ENCODE data around the gene DLEC1.
"Not testable (repeated sequence)": the region's sequence is repeated elsewhere in the genome, so short reads cannot be mapped to it uniquely, and the experiment has no call there.

The DLEC1 gene

DNA sequence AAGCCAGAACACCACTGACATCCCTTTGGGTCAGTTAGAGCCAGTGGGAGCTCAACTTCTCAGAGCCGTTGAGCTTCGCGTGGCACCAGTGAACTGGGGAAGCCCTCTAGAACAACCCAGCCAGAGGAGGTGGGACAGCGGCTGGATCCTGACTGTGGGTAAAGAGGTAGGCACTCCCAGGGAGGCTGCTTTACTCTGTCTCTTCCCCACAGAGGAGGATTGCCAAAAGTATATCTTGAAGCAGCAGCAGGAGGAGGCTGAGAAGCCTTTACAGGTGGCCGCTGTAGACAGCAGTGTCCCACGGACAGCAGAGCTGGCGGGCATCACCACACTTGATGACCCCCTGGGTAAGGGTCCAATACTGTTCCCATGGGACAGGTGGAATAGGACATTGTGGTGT is 100.6 kb downstream of the DLEC1 start:
- no peak for DNase-seq (ENCODE audit: low read depth)

DNA sequence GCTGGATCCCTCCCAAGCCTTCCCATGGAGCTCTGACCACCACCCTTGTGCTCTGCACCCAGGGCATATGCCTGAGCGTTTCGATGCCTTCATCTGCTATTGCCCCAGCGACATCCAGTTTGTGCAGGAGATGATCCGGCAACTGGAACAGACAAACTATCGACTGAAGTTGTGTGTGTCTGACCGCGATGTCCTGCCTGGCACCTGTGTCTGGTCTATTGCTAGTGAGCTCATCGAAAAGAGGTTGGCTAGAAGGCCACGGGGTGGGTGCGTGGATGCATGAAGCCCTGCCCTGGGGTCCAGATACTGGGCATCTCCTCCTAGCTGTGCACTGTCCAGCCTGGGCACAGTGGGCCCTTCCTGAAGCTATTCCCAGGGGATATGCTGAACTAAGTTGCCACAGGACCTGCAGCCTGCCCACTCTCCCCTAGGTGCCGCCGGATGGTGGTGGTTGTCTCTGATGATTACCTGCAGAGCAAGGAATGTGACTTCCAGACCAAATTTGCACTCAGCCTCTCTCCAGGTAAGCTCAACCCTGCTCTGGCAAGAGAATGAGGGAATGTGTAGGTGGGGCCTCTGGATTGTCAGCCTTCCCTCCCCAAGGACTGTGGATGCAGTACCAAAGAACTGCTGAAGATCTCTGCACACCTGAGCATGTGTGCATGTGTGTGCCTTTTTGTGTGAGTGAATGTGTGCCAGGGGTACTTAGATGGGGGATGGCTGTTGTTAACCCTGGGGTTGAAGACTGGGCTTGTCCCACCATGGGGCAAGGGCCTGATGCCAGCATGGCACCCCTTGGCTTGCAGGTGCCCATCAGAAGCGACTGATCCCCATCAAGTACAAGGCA is 101.5 kb downstream of the DLEC1 start:
- no peak for DNase-seq (ENCODE audit: low read depth)

DNA sequence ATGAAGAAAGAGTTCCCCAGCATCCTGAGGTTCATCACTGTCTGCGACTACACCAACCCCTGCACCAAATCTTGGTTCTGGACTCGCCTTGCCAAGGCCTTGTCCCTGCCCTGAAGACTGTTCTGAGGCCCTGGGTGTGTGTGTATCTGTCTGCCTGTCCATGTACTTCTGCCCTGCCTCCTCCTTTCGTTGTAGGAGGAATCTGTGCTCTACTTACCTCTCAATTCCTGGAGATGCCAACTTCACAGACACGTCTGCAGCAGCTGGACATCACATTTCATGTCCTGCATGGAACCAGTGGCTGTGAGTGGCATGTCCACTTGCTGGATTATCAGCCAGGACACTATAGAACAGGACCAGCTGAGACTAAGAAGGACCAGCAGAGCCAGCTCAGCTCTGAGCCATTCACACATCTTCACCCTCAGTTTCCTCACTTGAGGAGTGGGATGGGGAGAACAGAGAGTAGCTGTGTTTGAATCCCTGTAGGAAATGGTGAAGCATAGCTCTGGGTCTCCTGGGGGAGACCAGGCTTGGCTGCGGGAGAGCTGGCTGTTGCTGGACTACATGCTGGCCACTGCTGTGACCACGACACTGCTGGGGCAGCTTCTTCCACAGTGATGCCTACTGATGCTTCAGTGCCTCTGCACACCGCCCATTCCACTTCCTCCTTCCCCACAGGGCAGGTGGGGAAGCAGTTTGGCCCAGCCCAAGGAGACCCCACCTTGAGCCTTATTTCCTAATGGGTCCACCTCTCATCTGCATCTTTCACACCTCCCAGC is 102.4 kb downstream of the DLEC1 start:
- no peak for DNase-seq (ENCODE audit: low read depth)

DNA sequence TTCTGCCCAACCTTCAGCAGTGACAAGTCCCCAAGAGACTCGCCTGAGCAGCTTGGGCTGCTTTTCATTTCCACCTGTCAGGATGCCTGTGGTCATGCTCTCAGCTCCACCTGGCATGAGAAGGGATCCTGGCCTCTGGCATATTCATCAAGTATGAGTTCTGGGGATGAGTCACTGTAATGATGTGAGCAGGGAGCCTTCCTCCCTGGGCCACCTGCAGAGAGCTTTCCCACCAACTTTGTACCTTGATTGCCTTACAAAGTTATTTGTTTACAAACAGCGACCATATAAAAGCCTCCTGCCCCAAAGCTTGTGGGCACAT is 102.9 kb downstream of the DLEC1 start:
- no peak for DNase-seq (ENCODE audit: low read depth)

DNA sequence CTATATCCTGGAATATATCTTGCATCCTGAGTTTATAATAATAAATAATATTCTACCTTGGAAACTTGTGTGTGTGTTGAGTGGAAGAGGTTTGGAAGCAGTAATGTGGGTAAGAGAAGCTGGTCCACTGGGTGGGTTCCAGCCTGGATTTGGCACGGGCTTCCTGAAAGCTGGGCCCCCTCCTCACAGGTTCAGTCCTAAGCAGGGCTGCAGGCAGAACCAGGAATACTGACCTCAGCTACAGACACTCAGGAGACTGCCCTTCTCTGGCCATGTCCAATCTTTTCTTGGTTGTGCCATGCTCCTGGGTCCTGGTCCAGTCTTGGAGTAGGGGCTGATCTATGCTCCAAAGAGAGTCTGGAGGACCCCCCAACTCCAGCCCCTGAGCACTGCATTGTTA is 104.0 kb downstream of the DLEC1 start:
- no peak for DNase-seq (ENCODE audit: low read depth)

DNA sequence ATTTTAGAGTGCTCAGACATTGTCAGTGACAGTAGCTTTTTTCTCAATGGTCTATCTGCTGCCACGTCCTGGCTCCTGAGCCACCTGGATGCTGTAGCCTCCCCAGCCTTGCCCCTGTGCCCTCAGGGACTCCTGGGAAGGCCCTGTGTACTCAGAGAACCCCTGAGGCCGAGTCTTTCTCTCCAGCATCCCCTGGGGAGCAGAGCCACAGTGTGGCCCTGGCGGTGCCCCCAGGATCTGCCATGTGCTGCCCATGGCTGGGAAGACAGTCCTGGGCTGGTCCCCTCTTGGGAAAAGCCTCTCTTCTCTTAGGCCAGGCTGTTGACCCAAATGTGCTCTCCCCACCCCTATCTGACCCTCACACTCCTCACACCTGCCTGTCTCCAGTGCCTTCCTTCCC is 104.5 kb downstream of the DLEC1 start:
- DNase-seq (ENCODE audit: low read depth) = no peak

DNA sequence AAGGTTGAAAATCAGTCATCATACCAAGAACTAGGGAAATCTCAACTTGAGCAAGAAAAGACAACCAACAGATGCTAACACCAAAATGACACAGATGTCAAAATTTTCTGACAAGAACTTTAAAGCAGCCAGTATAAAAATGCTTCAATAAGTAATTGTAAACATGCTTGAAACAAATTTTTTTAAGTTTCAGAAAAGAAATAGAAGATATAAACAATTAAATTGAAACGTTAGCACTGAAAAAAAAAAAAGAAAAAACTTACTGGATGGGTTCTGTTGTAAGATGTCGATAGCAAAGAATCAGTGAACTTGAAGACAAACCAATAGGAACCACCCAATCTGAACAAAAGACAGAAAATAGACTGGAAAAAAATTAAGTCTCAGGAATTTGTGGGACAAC is 107.5 kb downstream of the DLEC1 start:
- no peak for DNase-seq (ENCODE audit: low read depth)

DNA sequence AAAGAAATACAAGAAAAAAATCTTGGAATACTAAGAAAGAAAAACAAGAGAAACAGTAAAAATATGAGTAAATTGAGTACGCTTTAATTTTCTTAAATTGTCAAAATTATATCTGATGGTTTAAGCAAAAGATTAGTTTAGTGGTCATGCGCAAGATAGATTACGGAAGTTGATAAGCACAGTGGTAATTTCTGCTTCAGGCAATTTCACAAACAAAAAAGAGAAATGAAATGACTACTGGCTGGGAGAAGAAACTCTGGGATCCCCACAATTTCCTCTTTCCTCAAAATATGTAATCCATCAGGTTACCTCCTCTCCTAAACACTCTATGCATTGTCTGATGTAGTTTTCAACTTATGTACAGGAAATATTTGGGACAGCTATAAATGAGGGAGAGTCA is 108.4 kb downstream of the DLEC1 start:
- DNase-seq (ENCODE audit: low read depth) = no peak

DNA sequence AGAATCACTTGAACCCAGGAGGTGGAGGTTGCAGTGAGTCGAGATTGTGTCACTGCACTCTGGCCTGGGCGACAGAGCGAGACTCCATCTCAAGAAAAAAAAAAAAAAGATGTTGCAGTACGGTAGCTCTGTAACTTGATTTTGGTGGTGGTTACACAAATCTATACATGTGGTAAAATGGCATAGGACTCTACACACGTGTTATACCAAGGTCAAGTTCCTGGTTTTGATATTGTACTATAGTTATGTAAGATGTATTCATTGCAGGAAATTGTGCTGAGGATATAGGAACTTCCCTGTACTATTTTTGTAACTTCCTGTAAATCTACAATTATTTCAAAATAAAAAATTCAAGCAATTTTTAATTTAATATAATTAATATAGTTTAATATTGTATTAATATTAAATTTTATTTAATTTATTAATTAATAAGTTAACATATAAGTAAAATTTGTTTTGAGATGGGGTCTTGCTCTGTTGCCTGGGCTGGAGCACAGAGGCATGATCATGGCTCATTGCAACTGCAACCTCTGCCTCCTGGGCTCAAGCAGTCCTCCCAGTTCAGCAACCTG is 109.4 kb downstream of the DLEC1 start:
- no peak for DNase-seq (ENCODE audit: low read depth)

DNA sequence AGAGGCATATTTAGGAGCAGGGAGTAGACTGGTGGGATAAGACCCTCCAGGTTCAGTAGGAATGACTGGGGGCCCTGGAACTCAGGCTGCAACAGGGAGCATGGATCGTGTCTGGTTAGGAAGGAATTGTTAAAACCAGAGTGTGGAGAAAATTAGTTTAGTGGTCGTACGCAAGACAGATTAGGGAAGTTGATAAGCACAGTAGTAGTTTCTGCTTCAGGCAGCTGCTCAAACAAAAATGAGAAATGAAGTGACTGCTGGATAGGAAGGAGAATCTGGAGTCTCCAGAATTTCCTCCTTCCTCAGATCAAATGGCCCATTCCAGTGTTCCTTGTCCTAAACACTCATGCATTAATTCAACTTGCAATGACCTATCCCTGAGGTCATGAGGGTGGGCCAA is 110.7 kb downstream of the DLEC1 start:
- no peak for DNase-seq (ENCODE audit: low read depth)

DNA sequence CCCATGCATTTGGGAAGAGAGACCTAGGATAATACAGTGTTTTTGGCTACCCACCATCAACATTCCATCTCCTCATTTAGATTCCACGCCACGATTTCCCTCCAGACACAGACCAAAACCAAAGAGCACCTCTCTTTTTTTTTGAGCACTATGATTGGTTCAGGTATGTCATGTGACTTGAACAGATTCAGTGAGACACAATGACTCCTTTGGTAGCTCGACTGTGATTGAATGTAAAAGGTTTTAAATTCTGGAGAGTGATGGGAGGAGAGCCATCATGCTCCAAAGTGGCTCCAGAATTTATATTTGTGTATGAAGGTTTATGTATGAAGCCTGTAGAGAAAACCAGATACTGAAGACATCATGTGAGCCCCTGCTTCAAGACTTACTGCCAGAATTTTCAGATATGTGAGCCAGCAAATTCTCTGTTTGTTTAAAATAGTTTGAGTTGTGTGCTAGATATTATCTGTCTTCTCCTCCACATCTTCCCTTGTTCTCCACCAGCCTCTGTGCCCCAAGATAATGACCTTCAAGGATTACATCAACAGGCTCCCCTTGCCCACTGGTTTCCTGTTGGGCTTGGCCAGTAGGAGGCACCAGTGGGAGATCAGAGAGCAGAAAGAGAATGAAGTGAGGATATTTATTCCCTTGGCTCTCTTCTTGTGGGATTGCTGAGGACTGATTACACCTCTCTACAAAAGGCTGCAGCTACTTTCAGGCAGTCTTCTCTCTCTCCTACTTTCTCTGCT is 111.9 kb downstream of the DLEC1 start:
- no peak for DNase-seq (ENCODE audit: low read depth)

DNA sequence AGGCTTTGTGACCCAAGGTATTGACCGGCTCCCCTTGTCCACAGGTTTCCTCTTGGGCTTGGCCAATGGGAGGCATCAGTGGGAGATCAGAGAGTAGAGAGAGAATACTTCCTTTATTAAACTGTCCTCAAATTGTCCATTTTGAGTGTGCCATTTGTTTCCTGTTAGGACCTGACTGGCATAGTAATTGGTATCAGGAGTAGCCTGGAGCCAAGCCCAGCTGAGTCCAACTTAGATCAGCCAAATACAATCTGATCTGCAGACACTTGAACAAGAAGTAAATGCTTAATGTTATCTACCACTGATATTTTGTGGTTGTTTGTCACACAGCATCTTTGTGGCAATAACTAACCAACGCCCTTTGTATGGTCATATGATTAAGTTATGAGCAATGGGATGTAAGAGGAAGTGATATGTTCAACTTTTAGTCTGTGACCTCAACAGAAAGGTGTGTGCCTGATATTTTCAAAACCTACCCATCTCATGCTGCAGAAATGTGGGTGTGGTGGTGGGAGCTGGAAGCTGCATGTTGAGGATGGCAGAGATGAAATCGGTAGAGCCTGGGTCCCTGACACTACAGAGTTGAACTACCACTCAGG is 112.8 kb downstream of the DLEC1 start:
- DNase-seq (ENCODE audit: low read depth) = no peak

DNA sequence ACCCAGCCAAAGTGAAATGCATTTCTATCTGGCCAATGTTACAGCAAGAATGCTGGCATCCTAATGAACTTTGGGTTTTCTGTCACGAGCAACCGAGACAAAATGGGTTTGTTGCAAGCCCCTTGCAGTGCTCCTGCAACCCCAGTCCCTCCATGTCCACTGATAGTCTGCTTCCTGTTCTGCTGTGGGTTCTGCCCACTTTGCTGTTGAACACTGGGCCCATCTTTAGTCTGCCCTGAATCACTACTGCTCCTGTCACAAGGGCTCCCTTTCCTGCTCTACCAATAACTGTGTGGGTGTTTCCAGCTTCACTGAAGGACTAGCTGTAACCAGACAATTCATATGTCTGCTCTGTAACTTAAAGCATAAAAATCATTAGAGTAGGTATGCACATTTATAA is 113.6 kb downstream of the DLEC1 start:
- no peak for DNase-seq (ENCODE audit: low read depth)

DNA sequence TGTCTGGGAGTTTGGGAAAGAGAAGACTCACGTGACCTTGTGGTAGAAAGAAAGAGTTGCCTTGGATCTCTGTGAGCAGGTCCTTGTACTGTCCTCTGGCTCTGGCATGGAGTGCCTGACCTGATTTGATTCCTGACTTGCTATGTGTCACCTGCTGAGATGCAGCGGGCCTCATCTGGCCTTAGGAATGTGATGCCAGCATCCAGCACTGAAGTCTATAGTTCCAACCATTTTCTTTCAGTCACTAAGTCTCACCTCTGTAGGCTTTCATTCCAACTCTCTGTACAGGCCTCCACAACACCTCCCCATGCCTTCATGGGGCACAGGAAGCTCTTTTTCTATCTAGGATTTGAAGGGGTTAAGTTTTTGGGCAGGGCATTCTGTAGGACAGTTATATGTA is 114.2 kb downstream of the DLEC1 start:
- DNase-seq (ENCODE audit: low read depth) = no peak

DNA sequence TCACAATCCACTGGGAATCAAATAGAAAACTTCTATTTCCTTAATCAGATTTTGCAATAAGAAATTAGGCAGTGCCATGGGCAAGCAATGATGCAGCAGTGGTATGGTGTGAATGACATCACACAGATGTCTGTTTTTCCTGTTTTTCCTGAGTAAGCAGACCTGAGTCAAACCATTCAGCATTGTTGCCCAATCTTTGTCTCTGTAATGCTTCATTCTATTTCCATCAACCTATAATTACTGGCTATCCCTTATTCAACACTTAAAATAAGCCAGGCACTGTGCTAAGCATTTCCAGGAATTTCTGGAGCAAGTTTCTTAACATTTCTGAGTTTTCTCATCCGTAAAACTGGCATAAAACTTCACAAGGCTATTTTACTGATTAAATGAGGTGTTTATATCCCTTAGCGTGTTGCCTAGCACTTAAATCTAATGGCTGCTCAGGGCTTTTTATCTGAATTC is 115.1 kb downstream of the DLEC1 start:
- DNase-seq (ENCODE audit: low read depth) = no peak

DNA sequence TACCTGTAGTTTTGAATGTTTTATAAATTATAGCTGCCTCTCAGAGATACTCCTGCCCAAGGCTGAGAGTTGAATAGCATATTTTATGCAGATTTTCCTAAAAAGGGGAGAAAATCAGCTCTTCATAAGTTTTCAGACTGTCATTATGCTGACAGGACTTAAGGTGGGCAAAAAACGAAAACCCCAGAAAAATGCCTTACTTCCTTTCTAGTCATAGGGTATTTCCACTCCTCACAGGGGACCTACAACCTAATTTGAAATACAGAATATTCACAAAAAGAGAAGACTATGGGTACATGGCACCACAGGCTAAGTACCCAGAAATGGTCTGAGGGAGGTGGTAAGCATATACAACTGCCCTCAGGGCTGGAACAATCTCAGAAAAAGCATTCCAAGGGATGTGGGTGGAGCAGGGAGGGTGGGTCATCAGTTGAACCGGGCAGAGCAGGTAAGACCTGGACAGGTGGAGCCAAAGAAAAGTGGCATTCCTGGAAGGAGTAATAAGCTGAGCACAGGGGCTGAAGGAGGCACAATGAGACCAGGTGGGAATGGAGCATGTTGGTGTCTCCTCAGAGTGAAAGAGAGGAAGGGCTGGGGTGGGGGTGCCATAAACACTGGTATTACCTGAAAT is 115.7 kb downstream of the DLEC1 start:
- no peak for DNase-seq (ENCODE audit: low read depth)

DNA sequence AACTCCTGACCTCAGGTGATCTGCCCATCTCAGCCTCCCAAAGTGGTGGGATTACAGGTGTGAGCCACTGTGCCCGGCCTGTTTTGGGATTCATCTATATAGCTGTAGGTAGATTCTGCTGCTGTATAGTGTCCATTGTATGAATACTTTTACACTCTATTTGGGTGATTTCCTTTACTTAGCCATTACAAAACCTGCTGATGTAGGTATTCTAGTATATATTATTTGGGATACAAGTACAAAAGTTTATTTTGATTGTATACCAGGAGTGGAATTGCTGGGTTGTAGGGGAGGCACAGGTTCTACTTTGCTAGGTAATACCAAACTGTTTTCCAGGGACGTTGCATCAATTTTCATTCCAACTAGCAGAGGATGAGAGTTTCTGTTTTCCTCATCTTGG is 116.8 kb downstream of the DLEC1 start:
- DNase-seq (ENCODE audit: low read depth) = no peak

DNA sequence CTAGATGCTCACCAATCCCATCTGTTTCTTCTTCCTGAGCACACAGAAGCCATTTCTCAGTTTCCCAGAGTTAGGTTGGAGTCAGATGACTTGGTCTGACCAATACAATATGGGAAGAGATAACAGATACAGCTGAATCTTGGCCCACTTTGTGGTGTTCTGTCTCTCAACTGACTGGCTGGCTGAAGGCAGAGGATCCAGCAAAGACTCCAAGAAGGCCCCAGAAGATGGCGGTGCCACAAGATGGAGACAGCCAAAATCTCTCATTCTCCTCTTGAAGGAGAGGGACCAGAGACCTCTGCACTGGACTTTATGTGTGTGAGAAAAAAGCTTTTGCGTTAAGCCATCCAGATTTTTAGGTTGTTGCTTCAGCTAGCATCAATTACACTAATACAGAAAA is 118.1 kb downstream of the DLEC1 start:
- DNase-seq (ENCODE audit: low read depth) = no peak

DNA sequence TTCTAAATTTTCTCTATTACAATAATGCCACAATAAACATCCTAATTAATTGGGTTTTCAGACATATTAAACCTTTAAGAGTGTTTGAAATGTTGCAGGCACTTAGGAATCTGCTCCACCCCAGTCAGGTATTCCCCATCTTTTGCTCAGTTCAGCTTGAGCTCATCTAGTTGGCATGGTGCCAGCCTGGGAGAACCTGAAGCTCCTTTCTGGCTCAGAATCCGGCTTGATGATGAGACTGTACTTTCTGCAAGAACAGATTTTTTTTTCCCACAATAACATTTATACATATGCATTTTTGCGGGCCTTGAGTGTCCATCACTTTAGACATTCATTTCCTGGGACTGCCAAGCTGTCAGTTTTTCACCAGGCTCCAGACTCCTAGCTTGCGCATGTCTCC is 118.6 kb downstream of the DLEC1 start:
- no peak for DNase-seq (ENCODE audit: low read depth)

DNA sequence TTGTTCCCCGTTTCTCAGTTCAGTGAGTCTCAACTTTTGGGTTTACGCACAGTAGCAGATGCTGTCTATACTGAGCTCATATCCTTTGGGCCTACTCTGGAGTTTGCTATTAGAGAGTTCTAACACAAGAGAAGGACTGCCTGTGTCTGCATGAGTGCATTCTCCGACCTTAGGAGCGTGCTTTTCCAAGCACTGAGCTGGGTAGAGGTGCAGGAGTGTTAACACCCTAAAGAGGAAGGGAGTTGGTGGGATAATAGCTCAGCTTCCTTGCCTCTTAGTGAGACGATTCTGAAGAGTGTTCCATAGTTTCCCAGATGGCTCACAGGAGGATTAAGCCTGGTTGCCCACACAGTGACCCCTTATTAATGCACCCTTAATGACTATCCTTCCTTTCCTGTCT is 119.5 kb downstream of the DLEC1 start:
- no peak for DNase-seq (ENCODE audit: low read depth)

DNA sequence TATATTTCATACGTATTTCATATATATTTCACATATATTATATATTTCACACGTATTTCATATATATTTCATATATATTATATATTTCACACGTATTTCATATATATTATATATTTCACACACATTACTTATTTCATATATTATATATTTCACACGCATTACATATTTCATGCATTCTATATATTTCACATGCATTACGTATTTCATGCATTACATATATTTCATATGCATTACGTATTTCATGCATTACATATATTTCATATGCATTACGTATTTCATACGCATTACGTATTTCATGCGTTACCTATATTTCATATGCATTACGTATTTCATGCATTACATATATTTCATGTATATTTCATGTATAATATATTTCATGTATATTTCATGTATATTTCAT is 121.7 kb downstream of the DLEC1 start:
- not testable (repeated sequence) for DNase-seq (ENCODE audit: low read depth)

Data from activated T-cell treated with anti-CD3 and anti-CD28 coated beads for 48 hours (primary cell).